Uterus (tissue), 4 donors: ENCODE results near the gene CRMP1. TPM values are rescaled to one million over a fixed set of nuclear protein-coding genes. Genes with fewer than 3 reads are reported as not detected.

Experiments
- DNase-seq, 2 donors: peaks; one replicate each; pipeline ENCODE4 v3.0.0-alpha.2; 2019 to 2020
- H3K27ac ChIP-seq, 2 donors: fragments of 200-600 bp; sonication (generic); 1 replicate in 1 of 2; 2 replicates in 1 of 2; pipeline ENCODE4 v1.5.1; 2016 to 2018
- H3K27me3 ChIP-seq, 2 donors: fragments of 200-600 bp; sonication (generic); one replicate each; pipeline ENCODE4 v1.5.1; 2018 to 2019; ENCODE audit warnings: control low read depth in 1 of 2
- H3K36me3 ChIP-seq, 2 donors: fragments of 200-600 bp; sonication (generic); one replicate each; pipeline ENCODE4 v1.5.1; 2019; ENCODE audit warnings: control low read depth in 1 of 2
- H3K4me1 ChIP-seq, 2 donors: fragments of 200-600 bp; sonication (generic); one replicate each; pipeline ENCODE4 v1.5.1; 2018 to 2019; ENCODE audit warnings: control low read depth in 1 of 2
- H3K4me3 ChIP-seq, 2 donors: fragments of 200-600 bp; sonication (generic); 1 replicate in 1 of 2; 2 replicates in 1 of 2; pipeline ENCODE4 v1.5.1; 2018 to 2019; ENCODE audit warnings: mild to moderate bottlenecking in 1 of 2
- H3K9me3 ChIP-seq, 2 donors: fragments of 200-600 bp; sonication (generic); one replicate each; pipeline ENCODE4 v1.5.1; 2019; ENCODE audit warnings: control low read depth in 1 of 2
- CTCF ChIP-seq, 4 experiments: fragments of 200-600 bp in 2 of 4; fragments of 450-650 bp in 2 of 4; sonication (generic) in 2 of 4; IDR thresholded peaks; one replicate each; pipeline ENCODE4 v1.5.1; 2016 to 2019; ENCODE audit warnings: antibody characterized with exemption in 4 of 4, mild to moderate bottlenecking in 2 of 4, moderate library complexity in 1 of 4
- POLR2A ChIP-seq, 2 donors: fragments of 450-650 bp; IDR thresholded peaks; one replicate each; pipeline ENCODE4 v1.6.1; 2016; ENCODE audit warnings: antibody characterized with exemption in 2 of 2, mild to moderate bottlenecking in 1 of 2, moderate library complexity in 1 of 2
- intact Hi-C: fragments of 100-400 bp; cut with DNase I; formaldehyde crosslinking; loops from one replicate; pipeline ENCODE4 v1.15.1; 2023; ENCODE audit warnings: low total_unique reads
- total RNA-seq, 4 donors: library from RNA; depleted of rRNA in 3 of 4; stranded (reverse); fragments of >200 nt in 3 of 4; gene quantifications; one replicate each; pipeline versions ENCODE4 v1.1.0 to v1.2.4, GENCODE V29; 2014 to 2023
- donor health status: DM: yes; HTN: yes; CAD: no.

CRMP1 gene
- total RNA-seq, 4 donors from 2014 or later, result 0.59 to 42.8 (median 2.3) TPM

- H3K4me1 ChIP-seq, result no peaks in the 10 kb centered on the region
- no peak overlapping the region for H3K4me3 ChIP-seq
- DNase-seq, result no peak
- TF ChIP-seq CTCF (IDR thresholded peaks at IDR 0.05), result no peak
- no peak for TF ChIP-seq POLR2A (IDR thresholded peaks at IDR 0.05)
- no peak overlapping the region for H3K27ac ChIP-seq
- no peaks in the 10 kb centered on the region for H3K27me3 ChIP-seq
- intact Hi-C loops, result no loop called here
- H3K9me3 ChIP-seq, result no peaks in the 10 kb centered on the region
- no peaks in the 10 kb centered on the region for H3K36me3 ChIP-seq
Measured at GRCh38 chr4:5836943-5837342, 55.9 kb downstream of the CRMP1 start.

GRCh38 chr4:5828005-5828391 lies 64.9 kb downstream of the CRMP1 start:
- Histone ChIP-seq H3K36me3 (no peaks in the 10 kb centered on the region), H3K9me3 (no peaks in the 10 kb centered on the region), H3K4me3 (no peak overlapping the region), H3K27ac (no peak overlapping the region), H3K27me3 (no peaks in the 10 kb centered on the region), H3K4me1 (no peaks in the 10 kb centered on the region)
- intact Hi-C loops, result no loop called here
- TF ChIP-seq POLR2A (IDR thresholded peaks at IDR 0.05) (no peak), CTCF (IDR thresholded peaks at IDR 0.05) (no peak)
- DNase-seq, result no peak

GRCh38 chr4:5827108-5828004 lies 65.5 kb downstream of the CRMP1 start:
- intact Hi-C loops, result no loop called here

GRCh38 chr4:5826437-5827107 lies 66.3 kb downstream of the CRMP1 start:
- H3K4me3 ChIP-seq, result no peak overlapping the region
- H3K27ac ChIP-seq, result no peak overlapping the region
- H3K4me1 ChIP-seq, result no peaks in the 10 kb centered on the region
- intact Hi-C loops, result no loop called here
- H3K36me3 ChIP-seq, result no peaks in the 10 kb centered on the region
- H3K27me3 ChIP-seq, result no peaks in the 10 kb centered on the region
- DNase-seq, result no peak
- H3K9me3 ChIP-seq, result no peaks in the 10 kb centered on the region
- TF ChIP-seq POLR2A (IDR thresholded peaks at IDR 0.05), result no peak
- no peak for TF ChIP-seq CTCF (IDR thresholded peaks at IDR 0.05)

More at GRCh38 chr4:5827108-5828004, 65.5 kb downstream of the CRMP1 start:
- Histone ChIP-seq H3K36me3 (no peaks in the 10 kb centered on the region), H3K27ac (no peak overlapping the region), H3K9me3 (no peaks in the 10 kb centered on the region), H3K4me3 (no peak overlapping the region), H3K27me3 (no peaks in the 10 kb centered on the region), H3K4me1 (no peaks in the 10 kb centered on the region)
- DNase-seq, result no peak
- TF ChIP-seq CTCF (IDR thresholded peaks at IDR 0.05), result no peak
- no peak for TF ChIP-seq POLR2A (IDR thresholded peaks at IDR 0.05)
